Choroid plexus epithelial cell (primary cell): Measurements from ENCODE around the gene FMN1.
"Not testable (repeated sequence)": the region's sequence is repeated elsewhere in the genome, so short reads cannot be mapped to it uniquely, and the experiment has no call there.

Experiments
- DNase-seq: peaks from one replicate; pipeline ENCODE4 v3.0.0-alpha.2; 2010; ENCODE audit warnings: low read depth
- H3K4me3 ChIP-seq: 2 replicates; pipeline ENCODE4 v1.5.1; 2011; ENCODE audit warnings: low read depth, mild to moderate bottlenecking, control low read depth, low read length, moderate library complexity
- CTCF ChIP-seq: conservative IDR thresholded peaks from 2 replicates; pipeline ENCODE4 v1.5.1; 2011; ENCODE audit warnings: low read depth, mild to moderate bottlenecking, control low read depth, inconsistent platforms, low read length, moderate library complexity

The FMN1 gene

GRCh38 chr15:33074212-33074611 is 120.3 kb downstream of the FMN1 start:
- H3K4me3 ChIP-seq, result no peak overlapping the region
- no peak for TF ChIP-seq CTCF
- no peak for DNase-seq

GRCh38 chr15:33071451-33071850 is 123.1 kb downstream of the FMN1 start:
- no peak overlapping the region for H3K4me3 ChIP-seq
- no peak for TF ChIP-seq CTCF
- peak; percentile 10 for DNase-seq

- not testable (repeated sequence) for DNase-seq, H3K4me3 ChIP-seq
Measured at GRCh38 chr15:33069903-33070302, 124.6 kb downstream of the FMN1 start.

GRCh38 chr15:33069161-33069560 is 125.4 kb downstream of the FMN1 start:
- no peak for DNase-seq
- H3K4me3 ChIP-seq, result no peak overlapping the region
- no peak for TF ChIP-seq CTCF

- no peak overlapping the region for H3K4me3 ChIP-seq
- DNase-seq, result no peak
- no peak for TF ChIP-seq CTCF
Measured at GRCh38 chr15:33068511-33068990, 126.0 kb downstream of the FMN1 start.

GRCh38 chr15:33068007-33068481 is 126.5 kb downstream of the FMN1 start:
- DNase-seq, result peak; percentile 31
- peak overlapping the region; percentile 31 for H3K4me3 ChIP-seq
- TF ChIP-seq CTCF, result no peak

GRCh38 chr15:33067456-33067855 is 127.1 kb downstream of the FMN1 start:
- TF ChIP-seq CTCF, result no peak
- peak; percentile 79 for DNase-seq
- peak overlapping the region; percentile 31 for H3K4me3 ChIP-seq
